SK-N-SH (cell line): ENCODE measurements around the gene ANO10. TPM values are rescaled to one million over a fixed set of nuclear protein-coding genes. Genes with fewer than 3 reads are reported as not detected.

Experiments
- CTCF ChIA-PET: fragments of 300-600, 350-600 bp; formaldehyde crosslinking; extraction: SDS; loops from one replicate; lab custom pipeline; 2021; lab: Yijun Ruan, JAX
- POLR2A ChIA-PET: fragments of 350-600 bp; sonication (Branson Sonifier 250); formaldehyde crosslinking; extraction: SDS; loops from one replicate; lab custom pipeline; 2020; ENCODE audit warnings: antibody characterized with exemption, inconsistent platforms; lab: Yijun Ruan, JAX
- DNase-seq: peaks from one replicate; pipeline ENCODE4 v3.0.0; 2012
- H2AFZ ChIP-seq: fragments of 200-600 bp; sonication (generic); 2 replicates; pipeline ENCODE4 v1.8.1; 2016; ENCODE audit warnings: antibody characterized with exemption, mild to moderate bottlenecking, low read depth
- H3F3A ChIP-seq: fragments of 200-600 bp; sonication (generic); replicated peaks from 2 replicates; pipeline ENCODE3; 2016; ENCODE audit warnings: antibody characterized with exemption, mild to moderate bottlenecking; ENCODE audit not compliant: insufficient read depth
- H3K27ac ChIP-seq, 2 experiments: fragments of 200-500 bp in 1 of 2; fragments of 200-600 bp in 1 of 2; sonication (Bioruptor generic) in 1 of 2; sonication (generic), shearing (Covaris generic) in 1 of 2; 2 replicates each; pipeline versions ENCODE4 v1.5.1 to v1.6.1; 2014 to 2016; ENCODE audit warnings: low read depth in 2 of 2, inconsistent platforms in 1 of 2, low read length in 1 of 2, mild to moderate bottlenecking in 1 of 2, mixed read lengths in 1 of 2
- H3K27me3 ChIP-seq: fragments of 200-600 bp; sonication (generic), shearing (Covaris generic); 2 replicates; pipeline ENCODE4 v1.6.1; 2016; ENCODE audit warnings: mixed run types; ENCODE audit not compliant: insufficient read depth
- H3K36me3 ChIP-seq, 2 experiments: fragments of 200-500 bp in 1 of 2; fragments of 200-600 bp in 1 of 2; sonication (Bioruptor generic) in 1 of 2; sonication (generic) in 1 of 2; replicated peaks in 1 of 2; 2 replicates each; pipeline versions ENCODE3 to v1.5.1; 2014 to 2016; ENCODE audit warnings: low read length in 1 of 2, mild to moderate bottlenecking in 1 of 2; ENCODE audit not compliant: insufficient read depth in 2 of 2, control insufficient read depth in 1 of 2
- H3K4me1 ChIP-seq, 2 experiments: fragments of 200-500 bp in 1 of 2; fragments of 200-600 bp in 1 of 2; sonication (Bioruptor generic) in 1 of 2; sonication (generic), shearing (Covaris generic) in 1 of 2; 2 replicates each; pipeline versions ENCODE4 v1.5.1 to v1.6.1; 2014 to 2016; ENCODE audit warnings: low read depth in 1 of 2, low read length in 1 of 2, mixed run types in 1 of 2; ENCODE audit not compliant: insufficient read depth in 2 of 2, control insufficient read depth in 1 of 2
- H3K4me2 ChIP-seq: fragments of 200-600 bp; sonication (generic), shearing (Covaris generic); 2 replicates; pipeline ENCODE4 v1.6.1; 2017; ENCODE audit warnings: mixed run types
- H3K4me3 ChIP-seq, 2 experiments: fragments of 200-500 bp in 1 of 2; fragments of 200-600 bp in 1 of 2; sonication (Bioruptor generic) in 1 of 2; sonication (generic), shearing (Covaris generic) in 1 of 2; 2 replicates each; pipeline versions ENCODE4 v1.5.1 to v1.8.1; 2014 to 2016; ENCODE audit warnings: low read depth in 2 of 2, inconsistent platforms in 1 of 2, low read length in 1 of 2, mild to moderate bottlenecking in 1 of 2, mixed read lengths in 1 of 2, moderate library complexity in 1 of 2
- H3K79me2 ChIP-seq: fragments of 200-600 bp; sonication (generic); 2 replicates; pipeline ENCODE4 v1.8.1; 2017; ENCODE audit warnings: mild to moderate bottlenecking; ENCODE audit not compliant: insufficient read depth
- H3K9ac ChIP-seq: fragments of 200-600 bp; sonication (generic); 2 replicates; pipeline ENCODE4 v1.6.1; 2017; ENCODE audit warnings: mixed run types
- H3K9me2 ChIP-seq: fragments of 200-600 bp; sonication (generic); 2 replicates; pipeline ENCODE4 v1.6.1; 2017; ENCODE audit warnings: mixed run types
- H3K9me3 ChIP-seq: fragments of 200-600 bp; sonication (generic); 2 replicates; pipeline ENCODE4 v1.6.1; 2017; ENCODE audit warnings: mixed run types, mild to moderate bottlenecking, moderate library complexity
- H4K20me1 ChIP-seq: fragments of 200-600 bp; sonication (generic); 2 replicates; pipeline ENCODE4 v1.6.1; 2017; ENCODE audit warnings: mild to moderate bottlenecking, mixed run types; ENCODE audit not compliant: insufficient read depth
- CHD2 ChIP-seq: fragments of 150-350 bp; IDR thresholded peaks from 2 replicates; pipeline ENCODE4 v1.6.1; 2018; ENCODE audit warnings: low read length; ENCODE audit not compliant: partially characterized antibody
- CTCF ChIP-seq: fragments of 200-600 bp; sonication (generic); IDR thresholded peaks from 2 replicates; pipeline ENCODE4 v1.6.1; 2017; ENCODE audit warnings: antibody characterized with exemption, mild to moderate bottlenecking, moderate library complexity
- ELF1 ChIP-seq: IDR thresholded peaks from 2 replicates; pipeline ENCODE4 v1.4.0; 2012
- EP300 ChIP-seq, 2 experiments: IDR thresholded peaks; 2 replicates each; pipeline versions ENCODE4 v1.4.0 to v1.6.1; 2012; ENCODE audit warnings: borderline replicate concordance in 1 of 2, low read depth in 1 of 2, low read length in 1 of 2
- EZH2phosphoT487 ChIP-seq: fragments of 200-600 bp; sonication (generic); IDR thresholded peaks from 2 replicates; pipeline ENCODE4 v1.6.1; 2017; ENCODE audit warnings: low read depth, mixed run types, mild to moderate bottlenecking, antibody characterized with exemption, moderate library complexity, borderline replicate concordance
- FOSL2 ChIP-seq: IDR thresholded peaks from 2 replicates; pipeline ENCODE4 v1.4.0; 2012; ENCODE audit warnings: low read depth, mild to moderate bottlenecking, moderate library complexity, borderline replicate concordance
- FOXM1 ChIP-seq: IDR thresholded peaks from 2 replicates; pipeline ENCODE4 v1.4.0; 2012; ENCODE audit warnings: low read depth, mild to moderate bottlenecking
- GABPA ChIP-seq: IDR thresholded peaks from 2 replicates; pipeline ENCODE4 v1.4.0; 2012; ENCODE audit warnings: low read depth, mild to moderate bottlenecking
- IRF3 ChIP-seq: fragments of 150-350 bp; IDR thresholded peaks from 2 replicates; pipeline ENCODE4 v1.6.1; 2016; ENCODE audit warnings: mild to moderate bottlenecking, low read depth, low read length
- JUND ChIP-seq: IDR thresholded peaks from 2 replicates; pipeline ENCODE4 v1.4.0; 2012
- MEF2A ChIP-seq: IDR thresholded peaks from 2 replicates; pipeline ENCODE4 v1.4.0; 2012; ENCODE audit warnings: low read depth, borderline replicate concordance
- NFIC ChIP-seq: IDR thresholded peaks from 2 replicates; pipeline ENCODE4 v1.4.0; 2012; ENCODE audit warnings: borderline replicate concordance
- PBX3 ChIP-seq: IDR thresholded peaks from 2 replicates; pipeline ENCODE4; 2012
- POLR2AphosphoS5 ChIP-seq: IDR thresholded peaks from 2 replicates; pipeline ENCODE4 v1.6.1; 2012; ENCODE audit warnings: low read depth, low read length
- RCOR1 ChIP-seq: fragments of 150-350 bp; IDR thresholded peaks from 2 replicates; pipeline ENCODE4 v1.6.1; 2017; ENCODE audit warnings: antibody characterized with exemption, low read length
- RXRA ChIP-seq: IDR thresholded peaks from 2 replicates; pipeline ENCODE4 v1.4.0; 2012; ENCODE audit warnings: low read depth, mild to moderate bottlenecking, borderline replicate concordance
- TAF1 ChIP-seq: IDR thresholded peaks from 2 replicates; pipeline ENCODE4 v1.6.1; 2012; ENCODE audit warnings: low read depth, mild to moderate bottlenecking, low read length, moderate library complexity, borderline replicate concordance
- TEAD4 ChIP-seq: IDR thresholded peaks from 2 replicates; pipeline ENCODE4 v1.4.0; 2012; ENCODE audit warnings: mild to moderate bottlenecking, borderline replicate concordance; ENCODE audit not compliant: insufficient read depth
- YY1 ChIP-seq: IDR thresholded peaks from 2 replicates; pipeline ENCODE4 v1.4.0; 2012; ENCODE audit warnings: low read depth, mild to moderate bottlenecking
- ZBTB33 ChIP-seq: IDR thresholded peaks from 2 replicates; pipeline ENCODE4 v1.4.0; 2012; ENCODE audit warnings: low read depth, borderline replicate concordance
- WGBS: methylation state at CpG from one replicate; pipeline ENCODE4 v1.1.6; 2017; ENCODE audit warnings: low lambda C conversion rate; 5-methylcytosine and 5-hydroxymethylcytosine counted together
- polyA plus RNA-seq, 3 experiments: library from polyadenylated mRNA; depleted of rRNA; stranded (reverse); fragments of >200 nt; gene quantifications; 2 replicates each; pipeline ENCODE4 v1.2.3, GENCODE V29; 2012

The ANO10 gene
- polyA plus RNA-seq, 1 of the 3 experiments (the other 2 are of a cell fraction) = 16.8 TPM

- H4K20me1 ChIP-seq = no peaks in the 10 kb centered on the region
- H3K9ac ChIP-seq = no peak overlapping the region
- no peak for DNase-seq
- H3K4me2 ChIP-seq = no peak overlapping the region
- no peaks in the 10 kb centered on the region for H3K9me3 ChIP-seq
- no peaks in the 10 kb centered on the region for H3K36me3 ChIP-seq
- no peaks in the 10 kb centered on the region for H3K9me2 ChIP-seq
- no peak overlapping the region; a peak in 1 of 4 replicates for H3K27ac ChIP-seq
- no peaks in the 10 kb centered on the region for H3K27me3 ChIP-seq
- TF ChIP-seq PBX3 (no peak), GABPA (no peak), RXRA (no peak), YY1 (no peak), EP300 (IDR thresholded peaks at IDR 0.05; ENCODE audit: borderline replicate concordance in 1 of 2, low read depth in 1 of 2, low read length in 1 of 2) (no peak), MEF2A (no peak), CTCF (no peak), POLR2AphosphoS5 (no peak), ELF1 (no peak), CHD2 (no peak), TAF1 (no peak), EZH2phosphoT487 (no peak), RCOR1 (no peak), JUND (no peak), FOSL2 (no peak), IRF3 (no peak), TEAD4 (no peak), ZBTB33 (no peak), NFIC (no peak), FOXM1 (no peak)
- H3K4me1 ChIP-seq = no peaks in the 10 kb centered on the region; a peak in 1 of 4 replicates
- H2AFZ ChIP-seq = no peak overlapping the region
- POLR2A ChIA-PET = no interaction called here
- H3K4me3 ChIP-seq = no peak overlapping the region
- CTCF ChIA-PET = no interaction called here
- no peaks in the 10 kb centered on the region for H3K79me2 ChIP-seq
- 83% methylated on average over 1 of the region's 1 CpG for WGBS
- H3F3A ChIP-seq = no peaks in the 10 kb centered on the region
Observed at GRCh38 chr3:43390255-43390588, 231.6 kb downstream of the ANO10 start.
